ENCODE data around the gene GRID1. TPM values are rescaled to one million over a fixed set of nuclear protein-coding genes. Genes with fewer than 3 reads are reported as not detected.
"Not testable (repeated sequence)": the region's sequence is repeated elsewhere in the genome, so short reads cannot be mapped to it uniquely, and the experiment has no call there.

GRID1 gene
- total RNA-seq, 2 donors from 2014 or later = 0.31 to 1.0 TPM

GRCh38 chr10:86083206-86083605 is 283.4 kb downstream of the GRID1 start:
- intact Hi-C loops (cut with DNase I, micrococcal nuclease) = no loop called here
- ATAC-seq (no peak), DNase-seq (no peak)

DNA sequence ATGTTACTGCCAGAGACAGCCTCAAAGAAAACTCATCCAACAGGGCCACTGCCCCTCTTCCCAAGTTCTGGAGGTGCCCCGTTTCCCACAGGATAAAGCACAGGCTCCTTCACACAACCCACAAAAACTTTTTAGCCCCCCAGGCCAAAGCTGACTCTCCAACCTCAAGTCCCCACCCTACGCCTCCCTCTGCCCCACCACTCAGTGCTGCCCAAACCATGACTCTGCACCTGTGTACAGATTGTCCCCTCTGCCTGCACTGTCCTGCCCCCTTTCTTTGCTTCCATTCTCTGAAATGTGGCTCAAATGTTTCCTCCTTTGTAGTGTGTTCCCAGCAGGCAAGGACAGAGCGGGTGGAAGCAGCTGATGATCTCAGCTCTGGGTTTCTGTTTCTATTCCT is 284.0 kb downstream of the GRID1 start:
- intact Hi-C loops (cut with DNase I, micrococcal nuclease) = no loop called here

GRCh38 chr10:86079088-86079487 is 287.5 kb downstream of the GRID1 start:
- intact Hi-C loops (cut with DNase I, micrococcal nuclease) = no loop called here
- DNase-seq (no peak), ATAC-seq (no peak)

More for the DNA sequence above, 284.0 kb downstream of the GRID1 start:
- ATAC-seq (no peak), DNase-seq (no peak)

DNA sequence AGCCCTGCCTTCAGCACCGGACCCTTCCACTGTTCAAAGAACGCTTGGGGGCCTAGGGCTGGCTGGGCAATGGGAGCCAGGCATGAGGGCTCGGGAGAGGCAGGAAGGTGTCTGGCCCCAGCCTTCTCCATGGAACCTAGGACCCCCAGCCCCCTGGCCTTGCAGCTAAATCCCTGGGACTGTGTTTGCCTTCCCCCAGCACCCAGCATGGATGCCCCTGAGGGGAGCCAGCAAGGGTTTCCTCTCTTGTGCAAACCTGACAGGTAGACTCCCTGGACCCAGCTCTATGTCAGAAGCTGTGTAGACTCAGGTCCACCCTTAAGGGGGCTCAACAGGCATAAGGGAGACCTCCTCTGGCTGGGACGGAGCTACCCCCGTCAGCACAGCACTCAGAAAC is 288.0 kb downstream of the GRID1 start:
- DNase-seq (no peak), ATAC-seq (no peak)
- intact Hi-C loops (cut with DNase I, micrococcal nuclease) = no loop called here

- ATAC-seq = no peak
- DNase-seq = no peak
- intact Hi-C loops (cut with DNase I, micrococcal nuclease) = no loop called here
These were observed 288.5 kb downstream of the GRID1 start for GRCh38 chr10:86077871-86078638.

DNA sequence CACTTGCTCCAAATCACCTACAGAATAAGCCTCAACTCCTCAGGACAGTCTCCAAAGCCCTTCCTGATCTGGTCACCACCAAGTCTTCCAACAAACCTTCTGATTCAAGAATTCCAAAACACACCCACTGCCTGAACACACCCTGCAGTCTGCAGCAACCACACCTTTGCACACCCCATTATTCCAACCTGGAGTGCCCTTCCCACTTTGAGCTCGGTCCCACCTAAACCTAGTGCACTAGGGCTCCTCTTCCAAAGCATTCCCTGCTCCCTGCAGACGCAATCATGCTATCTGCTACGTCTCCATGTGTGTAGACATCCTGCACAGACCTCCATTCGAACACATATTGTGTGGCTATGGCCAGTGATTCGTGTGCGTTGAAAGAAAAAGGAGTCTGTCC is 289.3 kb downstream of the GRID1 start:
- intact Hi-C loops (cut with DNase I, micrococcal nuclease) = no loop called here
- no peak for ATAC-seq
- no peak for DNase-seq

GRCh38 chr10:86076497-86076896 is 290.1 kb downstream of the GRID1 start:
- ATAC-seq; DNase-seq; intact Hi-C loops (cut with DNase I, micrococcal nuclease): not testable (repeated sequence)

DNA sequence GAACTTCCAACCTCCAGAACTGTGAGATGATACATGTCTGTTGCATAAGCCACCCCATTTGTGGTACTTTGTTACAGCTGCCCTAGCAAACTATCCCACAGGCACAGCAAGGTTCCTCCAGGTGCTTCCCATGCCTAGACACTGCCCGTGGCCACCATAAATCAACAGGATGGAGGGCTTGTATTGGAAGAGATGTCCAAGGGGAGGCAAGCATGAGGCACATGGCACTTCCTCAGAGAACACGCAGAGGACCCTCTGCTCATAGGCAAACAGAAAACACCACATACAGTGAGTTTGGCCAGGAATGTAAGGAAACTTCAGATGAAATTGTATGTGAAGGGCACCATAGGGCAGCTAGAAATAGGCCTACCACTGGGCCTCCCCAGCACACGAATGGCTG is 291.1 kb downstream of the GRID1 start:
- intact Hi-C loops (cut with DNase I, micrococcal nuclease) = no loop called here
- ATAC-seq (no peak), DNase-seq (no peak)

DNA sequence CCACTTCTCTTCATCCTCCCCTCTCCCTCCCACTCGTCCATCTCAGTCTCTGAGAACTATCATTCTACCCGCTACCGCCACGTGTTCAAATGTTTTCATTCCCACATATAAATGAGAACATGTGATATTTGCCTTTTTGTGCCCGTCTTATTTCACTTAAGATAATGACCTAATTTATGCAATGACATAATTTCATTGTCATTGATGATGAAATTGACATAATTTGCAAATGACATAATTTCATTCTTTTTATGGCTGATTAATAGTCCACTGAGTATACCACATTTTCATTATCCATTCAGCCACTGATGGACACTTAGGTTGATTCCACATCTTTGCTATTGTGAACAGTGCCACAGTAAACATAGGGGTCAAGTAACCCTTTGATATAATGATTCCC is 292.3 kb downstream of the GRID1 start:
- ATAC-seq = no peak
- intact Hi-C loops (cut with DNase I, micrococcal nuclease) = no loop called here

GRCh38 chr10:86073199-86073977 is 293.2 kb downstream of the GRID1 start:
- intact Hi-C loops (cut with DNase I, micrococcal nuclease) = no loop called here
- ATAC-seq = no peak
- DNase-seq = no peak

More for the DNA sequence above, 292.3 kb downstream of the GRID1 start:
- no peak for DNase-seq

DNA sequence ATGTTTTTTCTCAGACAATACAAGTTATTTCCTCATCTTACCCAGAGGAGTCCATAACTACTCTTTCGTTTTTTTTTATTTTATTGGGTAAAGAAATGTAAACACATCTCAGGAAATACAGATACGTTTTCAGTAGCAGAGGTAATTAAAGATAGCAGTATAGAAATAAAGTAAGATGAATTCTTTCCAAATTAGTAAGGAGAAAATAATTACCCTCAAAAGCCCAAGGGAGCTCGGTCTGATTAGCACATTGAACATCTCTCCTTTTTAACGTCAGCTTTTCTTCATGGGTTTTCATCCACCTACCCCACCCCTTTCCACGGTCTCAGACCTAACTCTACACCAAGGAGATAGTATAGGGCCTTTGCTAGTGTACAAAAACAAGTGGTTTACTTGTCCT is 294.2 kb downstream of the GRID1 start:
- ATAC-seq = no peak
- DNase-seq = no peak
- intact Hi-C loops (cut with DNase I, micrococcal nuclease) = no loop called here

- no peak for DNase-seq
- intact Hi-C loops (cut with DNase I, micrococcal nuclease) = no loop called here
- no peak for ATAC-seq
These were observed 294.8 kb downstream of the GRID1 start for GRCh38 chr10:86071758-86072157.

GRCh38 chr10:86071145-86071544 is 295.4 kb downstream of the GRID1 start:
- DNase-seq (no peak), ATAC-seq (no peak)
- intact Hi-C loops (cut with DNase I, micrococcal nuclease) = no loop called here

- DNase-seq = no peak
- intact Hi-C loops (cut with DNase I, micrococcal nuclease) = no loop called here
- ATAC-seq = no peak
These were observed 296.3 kb downstream of the GRID1 start for GRCh38 chr10:86070278-86070677.

- intact Hi-C loops (cut with DNase I, micrococcal nuclease) = no loop called here
- ATAC-seq = no peak
- DNase-seq = no peak
These were observed 298.2 kb downstream of the GRID1 start for GRCh38 chr10:86068231-86069054.

DNA sequence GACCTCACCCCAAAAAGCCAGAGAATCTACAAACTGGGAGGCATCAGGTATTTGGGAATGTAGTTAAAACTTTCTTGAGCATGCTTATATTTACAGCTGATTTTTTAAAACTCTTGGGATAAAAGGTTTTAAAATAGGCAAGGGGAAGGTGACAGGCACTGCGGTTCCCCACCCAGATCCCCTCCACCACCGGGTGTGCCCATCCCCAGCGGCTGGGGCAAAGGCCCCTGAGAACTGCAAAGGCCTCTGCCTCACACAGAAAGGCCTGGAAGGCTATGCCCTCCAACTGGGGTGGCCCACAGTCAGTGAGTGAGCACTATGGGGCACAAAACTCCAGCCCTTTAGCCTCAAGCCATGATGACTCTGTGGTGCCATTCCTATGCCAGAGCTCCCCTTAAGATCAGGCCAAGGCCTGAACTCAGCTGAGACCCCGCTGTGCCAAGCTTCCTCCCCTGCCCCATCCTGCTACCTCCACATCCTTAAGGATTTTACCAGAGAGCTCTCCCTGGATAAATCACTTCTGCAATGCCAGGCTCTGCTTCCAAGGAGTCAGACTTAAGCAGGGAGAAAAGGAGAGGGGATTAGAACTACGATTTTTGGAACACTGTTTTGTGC is 299.1 kb downstream of the GRID1 start:
- intact Hi-C loops (cut with DNase I, micrococcal nuclease) = no loop called here
- DNase-seq (no peak), ATAC-seq (no peak)

- ATAC-seq = no peak
- DNase-seq = no peak
- intact Hi-C loops (cut with DNase I, micrococcal nuclease) = no loop called here
These were observed 299.9 kb downstream of the GRID1 start for GRCh38 chr10:86066696-86067095.

DNA sequence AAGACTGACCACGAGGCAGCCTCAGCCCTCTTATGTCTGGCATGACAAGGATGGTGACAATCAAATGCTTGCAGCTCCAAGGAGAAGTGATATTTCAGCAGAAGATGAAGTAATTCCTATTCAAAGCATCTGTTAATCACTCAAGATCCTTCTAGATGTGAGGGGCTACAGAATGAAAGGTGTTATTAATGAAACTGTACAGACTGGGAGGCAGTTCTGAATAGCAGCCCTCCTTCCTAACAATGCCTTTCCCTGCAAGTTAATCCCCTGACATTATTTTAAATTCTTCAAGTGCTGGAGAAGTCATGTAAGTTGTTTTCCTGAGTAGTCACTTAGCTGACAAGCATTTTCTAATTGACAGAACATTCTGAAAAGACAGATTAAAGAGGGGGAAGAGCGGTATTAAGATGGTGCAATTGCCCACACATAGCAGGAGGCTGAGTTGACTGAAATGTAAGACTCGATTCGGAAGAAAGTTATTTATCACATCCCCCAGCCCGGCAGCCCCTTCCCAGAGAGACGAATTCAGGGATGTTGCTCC is 300.8 kb downstream of the GRID1 start:
- no peak for ATAC-seq
- no peak for DNase-seq
- intact Hi-C loops (cut with DNase I, micrococcal nuclease) = no loop called here
